HG03469 (cell line): ENCODE results near the gene EFCC1.
"Not testable (repeated sequence)": the region's sequence is repeated elsewhere in the genome, so short reads cannot be mapped to it uniquely, and the experiment has no call there.

ENCODE experiments used
- ATAC-seq: cut with Tn5 transposase; IDR thresholded peaks from one replicate; pipeline ENCODE4 v1.9.1; 2021; ENCODE audit warnings: mild to moderate bottlenecking, moderate library complexity, moderate number of reproducible peaks; ENCODE audit not compliant: unreplicated experiment

Gene EFCC1

GRCh38 chr3:129051871-129052340 is 50.8 kb downstream of the EFCC1 start:
- no peak for ATAC-seq

- no peak for ATAC-seq
These were observed 51.6 kb downstream of the EFCC1 start for GRCh38 chr3:129052675-129053074.

- no peak for ATAC-seq
These were observed 53.6 kb downstream of the EFCC1 start for GRCh38 chr3:129054605-129055104.

GRCh38 chr3:129056451-129057173 is 55.5 kb downstream of the EFCC1 start:
- no peak for ATAC-seq

GRCh38 chr3:129057249-129057648 is 56.1 kb downstream of the EFCC1 start:
- no peak for ATAC-seq

- ATAC-seq: peak; percentile 55
These were observed 57.5 kb downstream of the EFCC1 start for GRCh38 chr3:129058441-129059200.

GRCh38 chr3:129059311-129059958 is 58.3 kb downstream of the EFCC1 start:
- ATAC-seq: no peak

GRCh38 chr3:129060276-129061022 is 59.3 kb downstream of the EFCC1 start, which contains the start of gene GP9:
Gene GP9 (plus strand): TSS chr3:129060779. CDS start chr3:129061740, 961 bp downstream.
- ATAC-seq: no peak

- ATAC-seq: no peak
These were observed 60.2 kb downstream of the EFCC1 start for GRCh38 chr3:129061023-129061887.

- ATAC-seq: no peak
These were observed 61.1 kb downstream of the EFCC1 start for GRCh38 chr3:129061888-129062834.

GRCh38 chr3:129063091-129063640 is 62.1 kb downstream of the EFCC1 start:
- no peak for ATAC-seq

- ATAC-seq: no peak
These were observed 62.9 kb downstream of the EFCC1 start for GRCh38 chr3:129063841-129064482.

GRCh38 chr3:129065016-129065719 is 64.1 kb downstream of the EFCC1 start:
- ATAC-seq: no peak

GRCh38 chr3:129065720-129066073 is 64.6 kb downstream of the EFCC1 start:
- ATAC-seq: no peak

- ATAC-seq: not testable (repeated sequence)
These were observed 66.6 kb downstream of the EFCC1 start for GRCh38 chr3:129067719-129068118.

- ATAC-seq: no peak
These were observed 67.3 kb downstream of the EFCC1 start for GRCh38 chr3:129068291-129068886.
